ENCODE results near the gene NAGLU. TPM values are rescaled to one million over a fixed set of nuclear protein-coding genes. Genes with fewer than 3 reads are reported as not detected.

Gene NAGLU
- 13.1 and 40.1 TPM in 2 replicates for total RNA-seq (2016; rRNA removed; fragmentation: Illumina TruSeq; extraction: Trizol)
- 11.7 and 11.8 TPM in 2 replicates for total RNA-seq (2016; cell fraction: cytosol; rRNA removed; fragmentation: Illumina TruSeq; extraction: Trizol; ENCODE audit: low read depth)
- 11.6 and 40.3 TPM in 2 replicates for total RNA-seq (2016; cell fraction: insoluble cytoplasmic fraction; rRNA removed; fragmentation: Illumina TruSeq; extraction: Trizol)
- 16.4 and 17.9 TPM in 2 replicates for total RNA-seq (2016; cell fraction: membrane; rRNA removed; fragmentation: Illumina TruSeq; extraction: Trizol)
- total RNA-seq (2016; cell fraction: nucleus; rRNA removed; fragmentation: Illumina TruSeq; extraction: Trizol) = 46.8 and 52.2 TPM in 2 replicates
- polyA plus RNA-seq (2011; rRNA removed) = 28.2 and 29.4 TPM in 2 replicates
- 19.2 and 36.3 TPM in 2 replicates for polyA plus RNA-seq (2011; cell fraction: cytosol; rRNA removed)
- 76.6 and 98.9 TPM in 2 replicates for polyA plus RNA-seq (2011; cell fraction: nucleus; rRNA removed)
- polyA plus RNA-seq (2012) = 20.7 and 21.0 TPM in 2 replicates
- polyA plus RNA-seq (2016; cell fraction: cytosol; fragmentation: Illumina TruSeq; extraction: Trizol; ENCODE audit: low read depth) = 8.0 and 8.6 TPM in 2 replicates
- polyA plus RNA-seq (2016; cell fraction: insoluble cytoplasmic fraction; fragmentation: Illumina TruSeq; extraction: Trizol; ENCODE audit: low read depth) = 12.0 and 16.4 TPM in 2 replicates
- 11.8 and 12.2 TPM in 2 replicates for polyA plus RNA-seq (2016; cell fraction: membrane; fragmentation: Illumina TruSeq; extraction: Trizol; ENCODE audit: low read depth)
- polyA plus RNA-seq (2016; cell fraction: nucleus; fragmentation: Illumina TruSeq; extraction: Trizol; ENCODE audit: insufficient read depth, low read depth) = 83.1 and 85.8 TPM in 2 replicates
- polyA minus RNA-seq (2011; rRNA and poly(A)+ RNA removed; ENCODE audit: low replicate concordance) = 23.9 and 52.5 TPM in 2 replicates
- 17.1 and 17.5 TPM in 2 replicates for polyA minus RNA-seq (2011; cell fraction: cytosol; rRNA and poly(A)+ RNA removed)
- polyA minus RNA-seq (2011; cell fraction: nucleus; rRNA and poly(A)+ RNA removed) = 31.7 and 32.4 TPM in 2 replicates
- percentile 82 among the genes with signal in this experiment for Bru-seq, nascent RNA
- percentile 84 among the genes with signal in this experiment for BruChase-seq, experiment 1, labeled RNA remaining after a 6-hour chase
- BruChase-seq, experiment 2, labeled RNA remaining after a 2-hour chase = percentile 77 among the genes with signal in this experiment
- long read RNA-seq, experiment 1, partial matches to known transcripts = 1 of 4 reads
- long read RNA-seq, experiment 1, other reads (novel, unspliced or antisense) = 0 of 4 reads
- long read RNA-seq, experiment 2, transcript NAGLU-201 (6 exons, 2,544 nt) = major isoform, 94 of 126 reads
- long read RNA-seq, experiment 2, partial matches to known transcripts = 16 of 126 reads
- long read RNA-seq, experiment 2, other reads (novel, unspliced or antisense) = 16 of 126 reads

GRCh38 chr17:42536048-42536371 is at the start of gene NAGLU:
Gene NAGLU, plus strand, starts transcription at chr17:42536241. Its CDS starts 32 bp downstream, at chr17:42536273.
- H3K4me1 ChIP-seq (ENCODE audit: insufficient read depth, low read length) = peaks cover 62% of the 10 kb centered on the region
- H3K9ac ChIP-seq (ENCODE audit: insufficient read depth, low read depth, low read length) = peak within 1 kb of the TSS; percentile 83
- in situ Hi-C loops (cut with HindIII; ENCODE audit: extremely low pct_ligation_motif_present, low pct_unique_long_range_greater_than_20kb) (no loop called here), intact Hi-C loops (cut with micrococcal nuclease; ENCODE audit: unreplicated experiment) (no loop called here)
- H3K36me3 ChIP-seq (replicated peaks in 1 of 2; ENCODE audit: control insufficient read depth in 1 of 2, insufficient read depth in 2 of 2, low read length in 2 of 2) = peaks cover 3 to 5% of the 10 kb centered on the region in 2 experiments; a peak in 1 of 5 replicates
- FAIRE-seq = no peak
- H3K4me2 ChIP-seq (ENCODE audit: low read depth, low read length) = peak within 1 kb of the TSS; percentile 99
- ChIA-PET CTCF (ENCODE audit: low intra/inter-chr PET ratio, low total read pairs) (no interaction called here), POLR2A (interaction anchor here (1.0 to 4.2 kb wide), 27 partner anchors 9 to 261 kb away, joined by 3 to 68 read pairs (median 6); partner anchors contain the start of genes CAVIN1, COASY, HSD17B1 and MLX)
- 0% methylated on average over 2 of the region's 40 CpGs for WGBS (ENCODE audit: low lambda C conversion rate)
- H2AFZ ChIP-seq (ENCODE audit: low read length) = no peak within 1 kb of the TSS
- peak within 1 kb of the TSS; percentile 79 for H3K27ac ChIP-seq (ENCODE audit: extremely low read length, insufficient read depth, low read length)
- peaks cover 13% of the 10 kb centered on the region for H3K79me2 ChIP-seq (ENCODE audit: insufficient read depth, low read length)
- peak; percentile 74 for ATAC-seq
- peak; percentile 89 for DNase-seq (ENCODE audit: low spot score)
- no TSS peak for BruUV-seq (replicated peaks)
- no peaks in the 10 kb centered on the region for H3K27me3 ChIP-seq (ENCODE audit: control insufficient read depth in 1 of 2, insufficient read depth in 2 of 2, low read length in 2 of 2)
- H3K4me3 ChIP-seq (replicated peaks in 1 of 3; ENCODE audit: insufficient read depth in 1 of 3, low read depth in 2 of 3, low read length in 3 of 3) = peak within 1 kb of the TSS; percentile 54 to 72 (median 66)
- no peaks in the 10 kb centered on the region for H3K9me3 ChIP-seq (ENCODE audit: low read length)
- H4K20me1 ChIP-seq (ENCODE audit: insufficient read depth, low read length) = no peaks in the 10 kb centered on the region
- TF ChIP-seq CTCF (CRISPR knock-in tag; IDR thresholded peaks at IDR 0.05) (no peak), PTBP1 (IDR thresholded peaks at IDR 0.05; ENCODE audit: low read depth, low read length, poor library complexity, severe bottlenecking) (no peak), ZBTB1 (CRISPR knock-in tag; IDR thresholded peaks at IDR 0.05; ENCODE audit: borderline replicate concordance) (no peak), TFE3 (CRISPR knock-in tag; IDR thresholded peaks at IDR 0.05) (peak; percentile 99), IRF9 (CRISPR knock-in tag; IDR thresholded peaks at IDR 0.05; ENCODE audit: borderline replicate concordance) (no peak), IRX3 (CRISPR knock-in tag; IDR thresholded peaks at IDR 0.05; ENCODE audit: borderline replicate concordance, low read depth) (no peak), ZBTB8A (CRISPR knock-in tag; IDR thresholded peaks at IDR 0.05; ENCODE audit: borderline replicate concordance, low read depth) (0 out of 2 replicates have a peak, but pooled peaks have one; percentile 26), ZNF12 (CRISPR knock-in tag; IDR thresholded peaks at IDR 0.05) (0 out of 2 replicates have a peak, but pooled peaks have one; percentile 12), MAF1 (CRISPR knock-in tag; IDR thresholded peaks at IDR 0.05; ENCODE audit: borderline replicate concordance) (peak; percentile 44; the same call in 1 of the 2 replicates), ESRRA (CRISPR knock-in tag; IDR thresholded peaks at IDR 0.05; ENCODE audit: low read depth) (no peak; the same call in 1 of the 2 replicates), HOXA3 (CRISPR knock-in tag; IDR thresholded peaks at IDR 0.05) (peak; percentile 67; the same call in 1 of the 2 replicates), SNRNP70 (IDR thresholded peaks at IDR 0.05; ENCODE audit: low read depth, low read length) (no peak), ERF (CRISPR knock-in tag; IDR thresholded peaks at IDR 0.05) (0 out of 2 replicates have a peak, but pooled peaks have one; percentile 44)
- TF ChIP-seq, protein P1, sequence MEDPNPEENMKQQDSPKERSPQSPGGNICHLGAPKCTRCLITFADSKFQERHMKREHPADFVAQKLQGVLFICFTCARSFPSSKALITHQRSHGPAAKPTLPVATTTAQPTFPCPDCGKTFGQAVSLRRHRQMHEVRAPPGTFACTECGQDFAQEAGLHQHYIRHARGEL (CRISPR knock-in tag; IDR thresholded peaks at IDR 0.05) = no peak

All from HepG2 (cell line).